T-cell (primary cell): ENCODE results near the gene LAGE3. TPM values are rescaled to one million over a fixed set of nuclear protein-coding genes. Genes with fewer than 3 reads are reported as not detected.

ENCODE experiments used
- ATAC-seq, 4 experiments: fragments of 200-7000 bp in 3 of 4; fragments of 150-1000 bp in 1 of 4; cut with Tn5 transposase; replicated peaks in 1 of 4; 1 replicate in 3 of 4; 2 replicates in 1 of 4; pipeline ENCODE4 v1.10.0; 2021; ENCODE audit warnings: moderate library complexity in 3 of 4, mild to moderate bottlenecking in 2 of 4, moderate number of reproducible peaks in 1 of 4
- CTCF ChIA-PET, 2 donors: fragments of 300-600 bp; sonication (Branson Sonifier 250); formaldehyde crosslinking; loops; one replicate each; lab custom pipeline; 2022; ENCODE audit warnings: antibody characterized with exemption in 2 of 2; lab: Charles Lee
- POLR2A ChIA-PET, 2 donors: fragments of 300-600 bp; sonication (Branson Sonifier 250); formaldehyde crosslinking; loops; one replicate each; lab custom pipeline; 2022; ENCODE audit warnings: antibody characterized with exemption in 2 of 2; lab: Charles Lee
- DNase-seq, 35 experiments: peaks; one replicate each; pipeline versions ENCODE4 v3.0.0 to v3.0.0-alpha.2; 2013 to 2023
- H3K27ac ChIP-seq: one replicate; pipeline ENCODE4 v1.5.1; 2013; ENCODE audit warnings: low read length
- H3K27me3 ChIP-seq, 2 experiments: replicated peaks in 1 of 2; 1 replicate in 1 of 2; 2 replicates in 1 of 2; pipeline versions ENCODE4 v1.6.1 to v1.7.0; 2013; ENCODE audit warnings: low read length in 1 of 2, mixed read lengths in 1 of 2; ENCODE audit not compliant: control insufficient read depth in 2 of 2, insufficient read depth in 2 of 2; ENCODE audit errors: extremely low read depth in 1 of 2
- H3K36me3 ChIP-seq, 2 donors: 1 replicate in 1 of 2; 2 replicates in 1 of 2; pipeline versions ENCODE4 v1.6.1 to v1.7.0; 2013; ENCODE audit warnings: low read length in 1 of 2; ENCODE audit not compliant: control insufficient read depth in 2 of 2, insufficient read depth in 1 of 2; ENCODE audit errors: extremely low read depth in 1 of 2
- H3K4me1 ChIP-seq, 2 experiments: 1 replicate in 1 of 2; 2 replicates in 1 of 2; pipeline versions ENCODE4 v1.6.1 to v1.7.0; 2013; ENCODE audit warnings: low read length in 2 of 2, mixed read lengths in 1 of 2; ENCODE audit not compliant: insufficient read depth in 2 of 2, control insufficient read depth in 1 of 2; ENCODE audit errors: extremely low read depth in 1 of 2
- H3K4me3 ChIP-seq, 2 donors: 1 replicate in 1 of 2; 2 replicates in 1 of 2; pipeline versions ENCODE4 v1.5.1 to v1.7.0; 2013; ENCODE audit warnings: mild to moderate bottlenecking in 2 of 2, low read length in 1 of 2, moderate library complexity in 1 of 2; ENCODE audit not compliant: control insufficient read depth in 1 of 2; ENCODE audit errors: extremely low read depth in 1 of 2
- H3K9me3 ChIP-seq: 2 replicates; pipeline ENCODE4 v1.7.0; 2013
- H3K27ac Mint-ChIP-seq, 2 donors: one replicate each; pipeline ENCODE4 v1.8.0; 2020 to 2021; ENCODE audit warnings: mild to moderate bottlenecking in 2 of 2, mixed read lengths in 2 of 2
- H3K27me3 Mint-ChIP-seq, 2 donors: one replicate each; pipeline ENCODE4 v1.8.0; 2021 to 2022; ENCODE audit warnings: mixed read lengths in 2 of 2
- H3K36me3 Mint-ChIP-seq: one replicate; pipeline ENCODE4 v1.8.0; 2021; ENCODE audit warnings: mixed read lengths
- H3K4me1 Mint-ChIP-seq, 3 donors: one replicate each; pipeline ENCODE4 v1.8.0; 2020 to 2022; ENCODE audit warnings: mixed read lengths in 3 of 3, mild to moderate bottlenecking in 1 of 3
- H3K4me3 Mint-ChIP-seq, 3 donors: one replicate each; pipeline ENCODE4 v1.8.0; 2020 to 2022; ENCODE audit warnings: mild to moderate bottlenecking in 3 of 3, mixed read lengths in 3 of 3, moderate library complexity in 3 of 3
- H3K9me3 Mint-ChIP-seq, 3 donors: one replicate each; pipeline ENCODE4 v1.8.0; 2020 to 2022; ENCODE audit warnings: mixed read lengths in 3 of 3
- WGBS: methylation state at CpG from one replicate; pipeline ENCODE4 v1.1.5; 2013; ENCODE audit warnings: missing lambda C conversion rate; ENCODE audit not compliant: insufficient coverage; 5-methylcytosine and 5-hydroxymethylcytosine counted together
- total RNA-seq, 35 experiments: library from RNA in 6 of 35; stranded (reverse) in 6 of 35; fragments of 120-200 nt in 1 of 35; gene quantifications; one replicate each; pipeline versions ENCODE4 v1.2.1 to v1.2.4 and lab custom pipeline; 2013 to 2026

LAGE3 gene
- total RNA-seq, 5 donors from 2014 or later (not counting 1 experiment from before 2014, with no cell fraction given): 12.7 to 25.4 (median 23.5) TPM

- H3K4me3 Mint-ChIP-seq: no peak overlapping the region
- H3K4me3 ChIP-seq: no peak overlapping the region
- H3K9me3 Mint-ChIP-seq: no peaks in the 10 kb centered on the region
- H3K36me3 Mint-ChIP-seq: no peaks in the 10 kb centered on the region
- DNase-seq (no peak), ATAC-seq (no peak)
- WGBS: 86% methylated on average over 4 of the region's 28 CpGs
- no peaks in the 10 kb centered on the region for H3K9me3 ChIP-seq
- CTCF ChIA-PET: no interaction called here
- no peak overlapping the region for H3K27ac ChIP-seq
- H3K4me1 ChIP-seq: peaks cover 5 to 11% of the 10 kb centered on the region in 2 experiments
- POLR2A ChIA-PET: interaction anchor here in 1 of 2 donors (0.6 kb wide), 1 partner anchor 22 kb away, joined by 3 read pairs; no protein-coding TSS in a partner anchor
- H3K4me1 Mint-ChIP-seq: peaks cover 5 to 17% (median 6%) of the 10 kb centered on the region in 3 donors
- peaks cover 0 to 27% of the 10 kb centered on the region in 2 donors for H3K36me3 ChIP-seq
- H3K27me3 ChIP-seq: no peaks in the 10 kb centered on the region
- no peak overlapping the region for H3K27ac Mint-ChIP-seq
- H3K27me3 Mint-ChIP-seq: no peaks in the 10 kb centered on the region
Measured at GRCh38 chrX:154472685-154473632, 6.1 kb downstream of the LAGE3 start.

- 100% methylated on average over 3 of the region's 23 CpGs for WGBS
- POLR2A ChIA-PET: no interaction called here
- Mint-ChIP-seq H3K4me3 (no peak overlapping the region), H3K27me3 (no peaks in the 10 kb centered on the region), H3K27ac (no peak overlapping the region), H3K36me3 (no peaks in the 10 kb centered on the region), H3K9me3 (no peaks in the 10 kb centered on the region), H3K4me1 (peaks cover 0 to 8% (median 1%) of the 10 kb centered on the region in 3 donors)
- H3K4me3 ChIP-seq: no peak overlapping the region
- no peaks in the 10 kb centered on the region for H3K9me3 ChIP-seq
- peaks cover 4 to 6% of the 10 kb centered on the region in 2 experiments for H3K4me1 ChIP-seq
- DNase-seq (no peak), ATAC-seq (peak in 1 of 4 experiments; percentile 7)
- CTCF ChIA-PET: no interaction called here
- H3K27me3 ChIP-seq: no peaks in the 10 kb centered on the region
- no peak overlapping the region for H3K27ac ChIP-seq
- peaks cover 0 to 34% of the 10 kb centered on the region in 2 donors for H3K36me3 ChIP-seq
Measured at GRCh38 chrX:154471839-154472684, 7.0 kb downstream of the LAGE3 start.

- Histone ChIP-seq H3K4me1 (no peaks in the 10 kb centered on the region), H3K36me3 (peaks cover 6 to 40% of the 10 kb centered on the region in 2 donors), H3K4me3 (no peak overlapping the region), H3K27ac (no peak overlapping the region), H3K9me3 (no peaks in the 10 kb centered on the region), H3K27me3 (no peaks in the 10 kb centered on the region)
- H3K36me3 Mint-ChIP-seq: no peaks in the 10 kb centered on the region
- H3K4me3 Mint-ChIP-seq: no peak overlapping the region
- DNase-seq: no peak
- peaks cover 0 to 3% (median 0%) of the 10 kb centered on the region in 3 donors for H3K4me1 Mint-ChIP-seq
- CTCF ChIA-PET: no interaction called here
- H3K27me3 Mint-ChIP-seq: no peaks in the 10 kb centered on the region
- no peak overlapping the region for H3K27ac Mint-ChIP-seq
- no peak for ATAC-seq
- POLR2A ChIA-PET: no interaction called here
- no peaks in the 10 kb centered on the region for H3K9me3 Mint-ChIP-seq
- 97% methylated on average over 5 of the region's 23 CpGs for WGBS
Measured at GRCh38 chrX:154470914-154471568, 8.0 kb downstream of the LAGE3 start.

GRCh38 chrX:154470434-154470833, 8.6 kb downstream of the LAGE3 start:
- no peak overlapping the region for H3K4me3 Mint-ChIP-seq
- no peak overlapping the region for H3K4me3 ChIP-seq
- POLR2A ChIA-PET: no interaction called here
- DNase-seq: no peak
- CTCF ChIA-PET: no interaction called here
- peaks cover 0 to under 1% (median 0%) of the 10 kb centered on the region in 3 donors for H3K4me1 Mint-ChIP-seq
- H3K27ac ChIP-seq: no peak overlapping the region
- no peaks in the 10 kb centered on the region for H3K9me3 ChIP-seq
- H3K27me3 ChIP-seq: no peaks in the 10 kb centered on the region
- H3K36me3 ChIP-seq: peaks cover 6 to 46% of the 10 kb centered on the region in 2 donors
- H3K4me1 ChIP-seq: no peaks in the 10 kb centered on the region
- H3K27me3 Mint-ChIP-seq: no peaks in the 10 kb centered on the region
- ATAC-seq: no peak
- no peaks in the 10 kb centered on the region for H3K36me3 Mint-ChIP-seq
- H3K27ac Mint-ChIP-seq: no peak overlapping the region
- 95% methylated on average over 8 of the region's 14 CpGs for WGBS
- H3K9me3 Mint-ChIP-seq: no peaks in the 10 kb centered on the region

- H3K4me1 Mint-ChIP-seq: no peaks in the 10 kb centered on the region
- no peak for DNase-seq
- ChIA-PET POLR2A (no interaction called here), CTCF (no interaction called here)
- Histone ChIP-seq H3K27me3 (no peaks in the 10 kb centered on the region), H3K4me1 (no peaks in the 10 kb centered on the region), H3K4me3 (no peak overlapping the region), H3K27ac (no peak overlapping the region), H3K9me3 (no peaks in the 10 kb centered on the region), H3K36me3 (peaks cover 6 to 48% of the 10 kb centered on the region in 2 donors)
- H3K27me3 Mint-ChIP-seq: no peaks in the 10 kb centered on the region
- whole genome bisulfite sequencing: 90% methylated on average over 15 of the region's 18 CpGs
- H3K27ac Mint-ChIP-seq: no peak overlapping the region
- no peak for ATAC-seq
- no peaks in the 10 kb centered on the region for H3K36me3 Mint-ChIP-seq
- H3K4me3 Mint-ChIP-seq: no peak overlapping the region
- H3K9me3 Mint-ChIP-seq: no peaks in the 10 kb centered on the region
Measured at GRCh38 chrX:154469880-154470279, 9.2 kb downstream of the LAGE3 start.

- H3K27ac Mint-ChIP-seq: no peak overlapping the region
- CTCF ChIA-PET: no interaction called here
- 74% methylated on average over 6 of the region's 9 CpGs for WGBS
Measured at GRCh38 chrX:154469114-154469513, 10.0 kb downstream of the LAGE3 start.

More at GRCh38 chrX:154469114-154469513, 10.0 kb downstream of the LAGE3 start:
- Mint-ChIP-seq H3K9me3 (no peaks in the 10 kb centered on the region), H3K4me3 (no peak overlapping the region), H3K27me3 (no peaks in the 10 kb centered on the region), H3K36me3 (no peaks in the 10 kb centered on the region), H3K4me1 (no peaks in the 10 kb centered on the region)
- POLR2A ChIA-PET: no interaction called here
- no peaks in the 10 kb centered on the region for H3K9me3 ChIP-seq
- H3K27me3 ChIP-seq: no peaks in the 10 kb centered on the region
- DNase-seq (no peak), ATAC-seq (no peak)
- H3K27ac ChIP-seq: no peak overlapping the region
- no peaks in the 10 kb centered on the region for H3K4me1 ChIP-seq
- H3K4me3 ChIP-seq: no peak overlapping the region
- H3K36me3 ChIP-seq: peaks cover 6 to 51% of the 10 kb centered on the region in 2 donors
